ENCODE results near the gene ZC3H10. TPM values are rescaled to one million over a fixed set of nuclear protein-coding genes. Genes with fewer than 3 reads are reported as not detected.

The ZC3H10 gene
- total and polyA plus RNA-seq, 2 experiments from 2014 or later = 2.7 to 3.0 TPM

DNA sequence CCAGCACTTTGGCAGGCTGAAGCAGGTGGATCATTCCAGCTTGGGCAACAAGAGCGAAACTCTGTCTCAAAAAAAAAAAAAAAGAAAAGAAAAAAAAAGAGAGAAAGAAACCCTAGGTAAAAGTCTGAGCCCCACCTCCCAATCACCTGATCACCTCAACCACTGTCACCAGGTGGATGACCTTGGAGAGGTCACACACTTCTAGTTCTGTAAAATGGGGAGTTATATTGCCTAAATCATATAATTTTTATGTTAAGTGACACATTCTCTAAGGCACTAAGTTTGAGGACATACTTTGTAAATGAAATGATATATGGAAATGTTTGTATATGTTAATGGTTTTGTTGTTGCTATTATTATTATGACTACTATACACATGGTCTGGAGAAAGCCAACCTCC, 39.6 kb upstream of the ZC3H10 start:
- no peaks in the 10 kb centered on the region for H3K9me3 ChIP-seq (ENCODE audit: low read depth)
- no peaks in the 10 kb centered on the region for H3K79me2 ChIP-seq (ENCODE audit: insufficient read depth)
- no peaks in the 10 kb centered on the region; the same call in 1 of the 2 replicates for H3K27me3 ChIP-seq (replicated peaks; ENCODE audit: insufficient read depth)
- H2AFZ ChIP-seq = peak overlapping the region; percentile 91
- no peak for DNase-seq
- no peak overlapping the region for H3K4me3 ChIP-seq
- in situ Hi-C loops (cut with MboI) = no loop called here
- H3K9ac ChIP-seq = no peak overlapping the region
- no peaks in the 10 kb centered on the region for H4K20me1 ChIP-seq (ENCODE audit: insufficient read depth)
- no peaks in the 10 kb centered on the region for H3K36me3 ChIP-seq (ENCODE audit: low read depth)
- H3F3A ChIP-seq (ENCODE audit: insufficient read depth) = peaks cover 6% of the 10 kb centered on the region
- TF ChIP-seq EZH2 (IDR thresholded peaks at IDR 0.05; ENCODE audit: insufficient read depth, poor library complexity, severe bottlenecking) (no peak), EZH2phosphoT487 (IDR thresholded peaks at IDR 0.05; ENCODE audit: insufficient read depth, low read depth) (no peak)
- H3K27ac ChIP-seq = no peak overlapping the region
- H3K4me2 ChIP-seq (ENCODE audit: unreplicated experiment) = no peak overlapping the region
- H3K9me2 ChIP-seq (ENCODE audit: insufficient read depth) = no peaks in the 10 kb centered on the region
- H3K4me1 ChIP-seq (ENCODE audit: insufficient read depth) = no peaks in the 10 kb centered on the region
- 100% methylated on average over 1 of the region's 1 CpG for WGBS, 2 experiments (ENCODE audit: low coverage in 1 of 2, low lambda C conversion rate in 2 of 2, missing lambda C conversion rate in 2 of 2)

DNA sequence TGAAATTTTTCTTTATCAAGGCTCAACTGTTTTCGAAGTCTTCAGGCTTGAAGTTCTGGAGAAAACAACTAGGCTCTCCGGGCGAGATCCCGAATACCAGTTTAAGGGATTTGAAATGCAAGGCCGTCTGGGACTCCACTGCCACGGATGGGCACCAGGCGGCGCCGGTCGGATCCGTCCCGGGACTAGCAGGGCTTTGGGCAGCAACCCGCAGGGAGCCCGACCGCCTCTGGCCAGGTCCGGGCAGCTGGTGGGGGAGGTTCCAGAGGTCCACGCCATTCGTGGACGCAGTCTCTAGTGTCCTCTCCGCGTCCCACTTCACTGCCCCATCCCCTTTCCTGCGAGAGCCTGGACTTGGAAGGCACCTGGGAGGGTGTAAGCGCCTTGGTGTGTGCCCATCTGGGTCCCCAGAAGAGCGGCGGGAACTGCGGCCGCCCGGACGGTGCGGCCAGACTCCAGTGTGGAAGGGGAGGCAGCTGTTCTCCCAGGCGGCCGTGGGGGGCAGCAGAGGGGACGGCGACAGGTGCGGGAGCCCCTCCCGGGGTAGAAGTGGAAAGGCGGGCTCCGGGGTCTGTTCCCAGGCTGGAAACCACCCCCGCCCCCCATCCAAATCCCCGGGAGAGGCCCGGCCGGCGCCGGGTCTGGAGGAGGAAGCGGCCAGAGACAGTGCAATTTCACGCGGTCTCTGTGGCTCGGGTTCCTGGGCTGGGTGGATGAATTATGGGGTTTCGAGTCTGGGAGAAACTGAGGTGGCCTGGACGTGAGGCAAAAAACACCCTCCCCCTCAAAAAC, 38.9 kb upstream of the ZC3H10 start:
- Histone ChIP-seq H3K36me3 (ENCODE audit: low read depth) (no peaks in the 10 kb centered on the region), H3K9ac (peak overlapping the region; percentile 60), H3K4me1 (ENCODE audit: insufficient read depth) (no peaks in the 10 kb centered on the region), H3K9me2 (ENCODE audit: insufficient read depth) (no peaks in the 10 kb centered on the region), H3K9me3 (ENCODE audit: low read depth) (no peaks in the 10 kb centered on the region), H3K4me3 (peak overlapping the region; percentile 75), H3K27me3 (replicated peaks; ENCODE audit: insufficient read depth) (no peaks in the 10 kb centered on the region; the same call in 1 of the 2 replicates), H4K20me1 (ENCODE audit: insufficient read depth) (no peaks in the 10 kb centered on the region), H3F3A (ENCODE audit: insufficient read depth) (peaks cover 6% of the 10 kb centered on the region), H3K4me2 (ENCODE audit: unreplicated experiment) (peak overlapping the region; percentile 90), H2AFZ (peak overlapping the region; percentile 91), H3K79me2 (ENCODE audit: insufficient read depth) (no peaks in the 10 kb centered on the region), H3K27ac (peak overlapping the region; percentile 19; the same call in 1 of the 2 replicates)
- TF ChIP-seq EZH2 (IDR thresholded peaks at IDR 0.05; ENCODE audit: insufficient read depth, poor library complexity, severe bottlenecking) (no peak), EZH2phosphoT487 (IDR thresholded peaks at IDR 0.05; ENCODE audit: insufficient read depth, low read depth) (no peak)
- DNase-seq = peak; percentile 93
- 1 to 2% methylated on average over 42 to 49 of the region's 50 CpGs for WGBS, 2 experiments (ENCODE audit: low coverage in 1 of 2, low lambda C conversion rate in 2 of 2, missing lambda C conversion rate in 2 of 2)
- in situ Hi-C loops (cut with MboI) = no loop called here

DNA sequence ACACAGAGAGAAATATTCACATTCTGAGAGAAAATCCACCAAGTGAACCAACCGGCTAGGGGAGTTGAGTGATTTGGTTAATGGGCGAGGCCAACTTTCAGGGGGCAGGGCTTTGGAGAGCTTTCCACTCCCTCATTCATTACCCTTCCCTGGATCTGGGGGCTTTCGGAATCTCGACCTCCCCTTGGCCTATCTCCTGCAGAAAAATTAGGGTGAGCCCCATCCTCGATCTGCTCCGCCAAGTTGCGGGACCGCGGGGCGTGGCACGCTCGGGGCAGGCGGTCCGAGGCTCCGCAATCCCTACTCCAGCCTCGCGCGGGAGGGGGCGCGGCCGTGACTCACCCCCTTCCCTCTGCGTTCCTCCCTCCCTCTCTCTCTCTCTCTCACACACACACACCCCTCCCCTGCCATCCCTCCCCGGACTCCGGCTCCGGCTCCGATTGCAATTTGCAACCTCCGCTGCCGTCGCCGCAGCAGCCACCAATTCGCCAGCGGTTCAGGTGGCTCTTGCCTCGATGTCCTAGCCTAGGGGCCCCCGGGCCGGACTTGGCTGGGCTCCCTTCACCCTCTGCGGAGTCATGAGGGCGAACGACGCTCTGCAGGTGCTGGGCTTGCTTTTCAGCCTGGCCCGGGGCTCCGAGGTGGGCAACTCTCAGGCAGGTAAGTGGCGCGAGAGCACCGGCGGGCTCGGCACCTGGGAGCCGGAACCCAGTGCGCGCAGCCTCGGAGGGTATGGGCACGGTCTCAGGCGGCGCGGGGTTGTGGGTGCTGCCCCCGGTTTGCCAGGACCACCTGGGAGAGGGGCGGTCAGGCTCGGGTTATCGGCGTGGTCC, 38.1 kb upstream of the ZC3H10 start, which contains the start of gene ERBB3:
ERBB3 (plus strand) TSS at position 443 of the 833 bp plus-strand sequence; CDS start at position 579, 136 bp downstream.
- H3K27ac ChIP-seq = peak within 1 kb of the TSS; percentile 19; the same call in 1 of the 2 replicates
- peak within 1 kb of the TSS; percentile 75 for H3K4me3 ChIP-seq
- no peaks in the 10 kb centered on the region; the same call in 1 of the 2 replicates for H3K27me3 ChIP-seq (replicated peaks; ENCODE audit: insufficient read depth)
- H3K4me1 ChIP-seq (ENCODE audit: insufficient read depth) = no peaks in the 10 kb centered on the region
- peak; percentile 90 for DNase-seq
- H4K20me1 ChIP-seq (ENCODE audit: insufficient read depth) = no peaks in the 10 kb centered on the region
- H3K4me2 ChIP-seq (ENCODE audit: unreplicated experiment) = peak within 1 kb of the TSS; percentile 90
- H3K9me2 ChIP-seq (ENCODE audit: insufficient read depth) = no peaks in the 10 kb centered on the region
- peak within 1 kb of the TSS; percentile 91 for H2AFZ ChIP-seq
- TF ChIP-seq EZH2 (IDR thresholded peaks at IDR 0.05; ENCODE audit: insufficient read depth, poor library complexity, severe bottlenecking) = no peak
- TF ChIP-seq EZH2phosphoT487 (IDR thresholded peaks at IDR 0.05; ENCODE audit: insufficient read depth, low read depth) = no peak
- no peaks in the 10 kb centered on the region for H3K36me3 ChIP-seq (ENCODE audit: low read depth)
- WGBS, 2 experiments (ENCODE audit: low coverage in 1 of 2, low lambda C conversion rate in 2 of 2, missing lambda C conversion rate in 2 of 2) = 0 to 1% methylated on average over 38 to 59 of the region's 59 CpGs
- H3K79me2 ChIP-seq (ENCODE audit: insufficient read depth) = no peaks in the 10 kb centered on the region
- H3F3A ChIP-seq (ENCODE audit: insufficient read depth) = peaks cover 6% of the 10 kb centered on the region
- H3K9ac ChIP-seq = peak within 1 kb of the TSS; percentile 60
- in situ Hi-C loops (cut with MboI) = no loop called here
- no peaks in the 10 kb centered on the region for H3K9me3 ChIP-seq (ENCODE audit: low read depth)

DNA sequence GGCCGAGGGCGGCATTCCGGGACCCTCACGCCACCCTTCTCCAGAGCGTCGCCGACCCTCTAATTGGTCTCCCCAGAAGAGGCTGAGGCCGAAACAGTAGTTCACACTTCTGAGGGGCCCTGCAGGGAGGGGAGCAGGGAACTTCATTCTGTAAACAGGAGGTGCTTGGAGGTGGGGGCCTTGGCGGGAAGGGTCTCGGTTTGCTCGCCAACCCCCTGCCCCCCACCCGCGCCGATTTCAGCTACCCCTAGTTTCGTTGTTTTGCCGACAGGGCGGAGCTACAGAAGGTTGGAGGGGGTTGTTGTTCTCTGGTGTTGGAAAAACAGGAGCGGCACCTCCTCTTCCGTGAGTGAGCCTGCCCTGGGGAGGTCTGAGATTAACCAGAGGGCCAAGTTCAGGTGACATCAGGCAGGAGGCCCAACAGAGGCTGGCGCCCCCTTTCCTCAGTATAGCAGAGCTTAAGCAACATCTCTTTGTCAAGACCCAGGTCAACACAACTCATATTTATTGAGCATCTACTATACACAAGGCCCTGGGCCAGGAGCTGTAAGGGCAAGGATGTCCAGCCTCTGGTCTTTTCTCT, 37.4 kb upstream of the ZC3H10 start:
- in situ Hi-C loops (cut with MboI) = no loop called here
- TF ChIP-seq EZH2phosphoT487 (IDR thresholded peaks at IDR 0.05; ENCODE audit: insufficient read depth, low read depth) (no peak), EZH2 (IDR thresholded peaks at IDR 0.05; ENCODE audit: insufficient read depth, poor library complexity, severe bottlenecking) (no peak)
- H4K20me1 ChIP-seq (ENCODE audit: insufficient read depth) = no peaks in the 10 kb centered on the region
- peaks cover 6% of the 10 kb centered on the region for H3F3A ChIP-seq (ENCODE audit: insufficient read depth)
- H3K9me2 ChIP-seq (ENCODE audit: insufficient read depth) = no peaks in the 10 kb centered on the region
- H3K4me3 ChIP-seq = peak overlapping the region; percentile 75
- H3K36me3 ChIP-seq (ENCODE audit: low read depth) = no peaks in the 10 kb centered on the region
- H3K27ac ChIP-seq = no peak overlapping the region
- DNase-seq = peak; percentile 2
- H3K27me3 ChIP-seq (replicated peaks; ENCODE audit: insufficient read depth) = no peaks in the 10 kb centered on the region; the same call in 1 of the 2 replicates
- no peak overlapping the region for H3K9ac ChIP-seq
- no peaks in the 10 kb centered on the region for H3K79me2 ChIP-seq (ENCODE audit: insufficient read depth)
- peak overlapping the region; percentile 91 for H2AFZ ChIP-seq
- 32 to 36% methylated on average over 20 of the region's 20 CpGs for WGBS, 2 experiments (ENCODE audit: low coverage in 1 of 2, low lambda C conversion rate in 2 of 2, missing lambda C conversion rate in 2 of 2)
- no peaks in the 10 kb centered on the region for H3K9me3 ChIP-seq (ENCODE audit: low read depth)
- H3K4me1 ChIP-seq (ENCODE audit: insufficient read depth) = no peaks in the 10 kb centered on the region
- H3K4me2 ChIP-seq (ENCODE audit: unreplicated experiment) = peak overlapping the region; percentile 90

Measured in GM23248 (cell line).